Right lung (tissue), 5 donors: Measurements from ENCODE around the gene NECTIN2. TPM values are rescaled to one million over a fixed set of nuclear protein-coding genes. Genes with fewer than 3 reads are reported as not detected.
A peak's percentile ranks its signal among the peaks of the same experiment; 100 is the strongest.
"Not testable (repeated sequence)": the region's sequence is repeated elsewhere in the genome, so short reads cannot be mapped to it uniquely, and the experiment has no call there.

Experiments
- DNase-seq, 2 donors: peaks; one replicate each; pipeline ENCODE4 v3.0.0-alpha.2; 2013
- polyA plus RNA-seq, 5 donors: library from polyadenylated mRNA; unstranded; fragments of 120-200 nt; gene quantifications; one replicate each; pipeline versions ENCODE4 v1.2.1 to v1.2.3, GENCODE V29; 2013; ENCODE audit warnings: inconsistent platforms in 1 of 5, low replicate concordance in 1 of 5; ENCODE audit not compliant: insufficient read length in 5 of 5, insufficient read depth in 1 of 5

NECTIN2 gene
- polyA plus RNA-seq, 5 donors: 65.3 to 86.5 (median 74.5) TPM

GRCh38 chr19:44903602-44904425 is 57.7 kb downstream of the NECTIN2 start:
- peak; percentile 55 to 71 for DNase-seq

- DNase-seq: no peak
Observed at GRCh38 chr19:44904426-44904994, 58.4 kb downstream of the NECTIN2 start.

GRCh38 chr19:44905437-44906160 is 59.5 kb downstream of the NECTIN2 start, which contains the start of gene APOE:
Gene APOE (plus strand): TSS chr19:44905796. CDS start chr19:44906625, 829 bp downstream.
- no peak for DNase-seq

GRCh38 chr19:44907613-44908012 is 61.5 kb downstream of the NECTIN2 start:
- no peak for DNase-seq

GRCh38 chr19:44908074-44908835 is 62.2 kb downstream of the NECTIN2 start:
- DNase-seq: no peak

GRCh38 chr19:44908836-44909261 is 62.8 kb downstream of the NECTIN2 start:
- DNase-seq: no peak

- no peak for DNase-seq
Observed at GRCh38 chr19:44909775-44910174, 63.7 kb downstream of the NECTIN2 start.

- DNase-seq: not testable (repeated sequence)
Observed at GRCh38 chr19:44911896-44912295, 65.8 kb downstream of the NECTIN2 start.

- peak; percentile 57 to 60 for DNase-seq
Observed at GRCh38 chr19:44912854-44913253, 66.8 kb downstream of the NECTIN2 start.

- not testable (repeated sequence) for DNase-seq
Observed at GRCh38 chr19:44913512-44914432, 67.7 kb downstream of the NECTIN2 start.

- peak; percentile 85 to 88 for DNase-seq
Observed at GRCh38 chr19:44914433-44915206, 68.5 kb downstream of the NECTIN2 start, which contains the start of gene APOC1. Gene APOC1 (plus strand): TSS chr19:44914608. CDS start chr19:44914892, 284 bp downstream.

GRCh38 chr19:44924243-44924725 is 78.2 kb downstream of the NECTIN2 start:
- no peak for DNase-seq

- DNase-seq: peak; percentile 83 to 88
Observed at GRCh38 chr19:44925114-44925891, 79.2 kb downstream of the NECTIN2 start.

GRCh38 chr19:44926245-44927077 is 80.4 kb downstream of the NECTIN2 start:
- DNase-seq: not testable (repeated sequence)

GRCh38 chr19:44927746-44928145 is 81.6 kb downstream of the NECTIN2 start:
- DNase-seq: no peak

- DNase-seq: no peak
Observed at GRCh38 chr19:44930088-44930487, 84.0 kb downstream of the NECTIN2 start.

GRCh38 chr19:44931541-44931940 is 85.4 kb downstream of the NECTIN2 start:
- DNase-seq: no peak
